ENCODE data around the gene TIAM1.

DNA sequence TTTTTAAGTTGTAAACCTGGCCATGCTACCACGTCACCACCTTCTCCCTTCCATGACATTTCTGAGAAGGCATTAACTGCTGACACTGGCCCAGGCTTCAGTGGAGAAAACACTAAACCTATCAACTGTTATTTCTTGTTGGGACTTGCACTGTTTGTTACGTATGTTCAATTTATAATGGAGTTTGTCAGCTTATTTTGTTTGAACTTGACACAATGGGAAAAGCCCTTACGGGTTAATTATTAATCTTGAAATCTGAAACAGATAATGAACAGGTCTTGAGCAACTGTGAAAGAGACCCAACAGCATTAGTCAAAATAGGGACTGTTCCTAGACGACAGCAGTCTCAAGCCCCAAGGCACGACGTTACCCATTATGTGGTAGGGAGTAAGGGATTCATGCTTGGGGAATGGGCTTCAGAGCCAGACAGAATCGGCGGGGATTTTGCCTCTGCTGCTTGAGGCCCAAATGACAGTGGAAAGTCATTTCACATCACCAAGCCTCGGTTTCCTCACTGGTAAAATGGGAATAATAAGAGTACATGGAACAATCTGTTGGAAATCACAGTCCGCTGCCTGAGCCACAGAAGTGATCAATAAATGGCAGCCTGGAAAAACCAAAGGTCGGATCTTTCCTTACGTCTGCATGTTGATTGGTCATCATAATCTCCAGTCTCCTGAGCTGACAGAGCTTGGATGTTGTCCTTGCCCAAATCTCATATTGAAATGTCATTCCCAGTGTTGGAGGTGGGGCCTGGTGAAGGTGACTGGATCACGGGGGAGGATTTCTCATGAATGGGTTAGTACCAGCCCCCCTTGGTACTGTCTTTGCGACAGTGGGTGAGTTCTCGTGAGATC is 44.5 kb downstream of the TIAM1 start:
- no peak for TF ChIP-seq RAD21 (conservative IDR thresholded peaks at IDR 0.05 in 1 of 2, IDR thresholded peaks at IDR 0.05 in 1 of 2)
- TF ChIP-seq, protein P1, sequence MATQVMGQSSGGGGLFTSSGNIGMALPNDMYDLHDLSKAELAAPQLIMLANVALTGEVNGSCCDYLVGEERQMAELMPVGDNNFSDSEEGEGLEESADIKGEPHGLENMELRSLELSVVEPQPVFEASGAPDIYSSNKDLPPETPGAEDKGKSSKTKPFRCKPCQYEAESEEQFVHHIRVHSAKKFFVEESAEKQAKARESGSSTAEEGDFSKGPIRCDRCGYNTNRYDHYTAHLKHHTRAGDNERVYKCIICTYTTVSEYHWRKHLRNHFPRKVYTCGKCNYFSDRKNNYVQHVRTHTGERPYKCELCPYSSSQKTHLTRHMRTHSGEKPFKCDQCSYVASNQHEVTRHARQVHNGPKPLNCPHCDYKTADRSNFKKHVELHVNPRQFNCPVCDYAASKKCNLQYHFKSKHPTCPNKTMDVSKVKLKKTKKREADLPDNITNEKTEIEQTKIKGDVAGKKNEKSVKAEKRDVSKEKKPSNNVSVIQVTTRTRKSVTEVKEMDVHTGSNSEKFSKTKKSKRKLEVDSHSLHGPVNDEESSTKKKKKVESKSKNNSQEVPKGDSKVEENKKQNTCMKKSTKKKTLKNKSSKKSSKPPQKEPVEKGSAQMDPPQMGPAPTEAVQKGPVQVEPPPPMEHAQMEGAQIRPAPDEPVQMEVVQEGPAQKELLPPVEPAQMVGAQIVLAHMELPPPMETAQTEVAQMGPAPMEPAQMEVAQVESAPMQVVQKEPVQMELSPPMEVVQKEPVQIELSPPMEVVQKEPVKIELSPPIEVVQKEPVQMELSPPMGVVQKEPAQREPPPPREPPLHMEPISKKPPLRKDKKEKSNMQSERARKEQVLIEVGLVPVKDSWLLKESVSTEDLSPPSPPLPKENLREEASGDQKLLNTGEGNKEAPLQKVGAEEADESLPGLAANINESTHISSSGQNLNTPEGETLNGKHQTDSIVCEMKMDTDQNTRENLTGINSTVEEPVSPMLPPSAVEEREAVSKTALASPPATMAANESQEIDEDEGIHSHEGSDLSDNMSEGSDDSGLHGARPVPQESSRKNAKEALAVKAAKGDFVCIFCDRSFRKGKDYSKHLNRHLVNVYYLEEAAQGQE (IDR thresholded peaks at IDR 0.05): no peak
- TF ChIP-seq, protein P2, sequence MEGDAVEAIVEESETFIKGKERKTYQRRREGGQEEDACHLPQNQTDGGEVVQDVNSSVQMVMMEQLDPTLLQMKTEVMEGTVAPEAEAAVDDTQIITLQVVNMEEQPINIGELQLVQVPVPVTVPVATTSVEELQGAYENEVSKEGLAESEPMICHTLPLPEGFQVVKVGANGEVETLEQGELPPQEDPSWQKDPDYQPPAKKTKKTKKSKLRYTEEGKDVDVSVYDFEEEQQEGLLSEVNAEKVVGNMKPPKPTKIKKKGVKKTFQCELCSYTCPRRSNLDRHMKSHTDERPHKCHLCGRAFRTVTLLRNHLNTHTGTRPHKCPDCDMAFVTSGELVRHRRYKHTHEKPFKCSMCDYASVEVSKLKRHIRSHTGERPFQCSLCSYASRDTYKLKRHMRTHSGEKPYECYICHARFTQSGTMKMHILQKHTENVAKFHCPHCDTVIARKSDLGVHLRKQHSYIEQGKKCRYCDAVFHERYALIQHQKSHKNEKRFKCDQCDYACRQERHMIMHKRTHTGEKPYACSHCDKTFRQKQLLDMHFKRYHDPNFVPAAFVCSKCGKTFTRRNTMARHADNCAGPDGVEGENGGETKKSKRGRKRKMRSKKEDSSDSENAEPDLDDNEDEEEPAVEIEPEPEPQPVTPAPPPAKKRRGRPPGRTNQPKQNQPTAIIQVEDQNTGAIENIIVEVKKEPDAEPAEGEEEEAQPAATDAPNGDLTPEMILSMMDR (IDR thresholded peaks at IDR 0.05): no peak
